ENCODE data around the gene TNFRSF19.

Gene TNFRSF19

GRCh38 chr13:23551213-23552008 lies 18.8 kb upstream of the TNFRSF19 start:
- DNase-seq, result no peak
- TF ChIP-seq EZH2phosphoT487 (IDR thresholded peaks at IDR 0.05; ENCODE audit: low read length) (no peak), EZH2 (optimal IDR thresholded peaks at IDR 0.05; ENCODE audit: low read depth, low read length) (no peak)
- TF ChIP-seq, protein P1, sequence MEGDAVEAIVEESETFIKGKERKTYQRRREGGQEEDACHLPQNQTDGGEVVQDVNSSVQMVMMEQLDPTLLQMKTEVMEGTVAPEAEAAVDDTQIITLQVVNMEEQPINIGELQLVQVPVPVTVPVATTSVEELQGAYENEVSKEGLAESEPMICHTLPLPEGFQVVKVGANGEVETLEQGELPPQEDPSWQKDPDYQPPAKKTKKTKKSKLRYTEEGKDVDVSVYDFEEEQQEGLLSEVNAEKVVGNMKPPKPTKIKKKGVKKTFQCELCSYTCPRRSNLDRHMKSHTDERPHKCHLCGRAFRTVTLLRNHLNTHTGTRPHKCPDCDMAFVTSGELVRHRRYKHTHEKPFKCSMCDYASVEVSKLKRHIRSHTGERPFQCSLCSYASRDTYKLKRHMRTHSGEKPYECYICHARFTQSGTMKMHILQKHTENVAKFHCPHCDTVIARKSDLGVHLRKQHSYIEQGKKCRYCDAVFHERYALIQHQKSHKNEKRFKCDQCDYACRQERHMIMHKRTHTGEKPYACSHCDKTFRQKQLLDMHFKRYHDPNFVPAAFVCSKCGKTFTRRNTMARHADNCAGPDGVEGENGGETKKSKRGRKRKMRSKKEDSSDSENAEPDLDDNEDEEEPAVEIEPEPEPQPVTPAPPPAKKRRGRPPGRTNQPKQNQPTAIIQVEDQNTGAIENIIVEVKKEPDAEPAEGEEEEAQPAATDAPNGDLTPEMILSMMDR (IDR thresholded peaks at IDR 0.05; ENCODE audit: low read length), result no peak
- no peak overlapping the region for H3K4me2 ChIP-seq (ENCODE audit: low read depth, low read length)

GRCh38 chr13:23552171-23552570 lies 18.0 kb upstream of the TNFRSF19 start:
- TF ChIP-seq EZH2phosphoT487 (IDR thresholded peaks at IDR 0.05; ENCODE audit: low read length), result no peak
- TF ChIP-seq, protein P1 (IDR thresholded peaks at IDR 0.05; ENCODE audit: low read length), result no peak
- no peak for TF ChIP-seq EZH2 (optimal IDR thresholded peaks at IDR 0.05; ENCODE audit: low read depth, low read length)
- Histone ChIP-seq H3K79me2 (ENCODE audit: low read length) (no peaks in the 10 kb centered on the region), H3K4me3 (ENCODE audit: low read length) (no peak overlapping the region), H3K9ac (ENCODE audit: low read length) (no peak overlapping the region), H4K20me1 (ENCODE audit: insufficient read depth, low read length) (no peaks in the 10 kb centered on the region), H3F3A (ENCODE audit: insufficient read depth, low read length) (no peaks in the 10 kb centered on the region), H3K27me3 (replicated peaks; ENCODE audit: insufficient read depth, low read length) (no peaks in the 10 kb centered on the region), H3K9me3 (replicated peaks; ENCODE audit: insufficient read depth, low read length) (no peaks in the 10 kb centered on the region), H3K4me1 (ENCODE audit: low read length) (no peaks in the 10 kb centered on the region), H3K36me3 (replicated peaks; ENCODE audit: insufficient read depth, low read length) (no peaks in the 10 kb centered on the region), H2AFZ (ENCODE audit: low read length) (no peak overlapping the region), H3K9me2 (replicated peaks; ENCODE audit: insufficient read depth, low read length) (no peaks in the 10 kb centered on the region), H3K4me2 (ENCODE audit: low read depth, low read length) (no peak overlapping the region), H3K27ac (ENCODE audit: low read length) (no peak overlapping the region)
- DNase-seq, result no peak

More at GRCh38 chr13:23551213-23552008, 18.8 kb upstream of the TNFRSF19 start:
- no peak overlapping the region for H3K4me3 ChIP-seq (ENCODE audit: low read length)
- H3K79me2 ChIP-seq (ENCODE audit: low read length), result no peaks in the 10 kb centered on the region
- no peaks in the 10 kb centered on the region for H4K20me1 ChIP-seq (ENCODE audit: insufficient read depth, low read length)
- H3K9ac ChIP-seq (ENCODE audit: low read length), result no peak overlapping the region
- H3K4me1 ChIP-seq (ENCODE audit: low read length), result no peaks in the 10 kb centered on the region
- H3K9me2 ChIP-seq (replicated peaks; ENCODE audit: insufficient read depth, low read length), result no peaks in the 10 kb centered on the region
- no peak overlapping the region for H3K27ac ChIP-seq (ENCODE audit: low read length)
- H3F3A ChIP-seq (ENCODE audit: insufficient read depth, low read length), result no peaks in the 10 kb centered on the region
- no peaks in the 10 kb centered on the region for H3K27me3 ChIP-seq (replicated peaks; ENCODE audit: insufficient read depth, low read length)
- H3K36me3 ChIP-seq (replicated peaks; ENCODE audit: insufficient read depth, low read length), result no peaks in the 10 kb centered on the region
- no peak overlapping the region for H2AFZ ChIP-seq (ENCODE audit: low read length)
- no peaks in the 10 kb centered on the region for H3K9me3 ChIP-seq (replicated peaks; ENCODE audit: insufficient read depth, low read length)

DNA sequence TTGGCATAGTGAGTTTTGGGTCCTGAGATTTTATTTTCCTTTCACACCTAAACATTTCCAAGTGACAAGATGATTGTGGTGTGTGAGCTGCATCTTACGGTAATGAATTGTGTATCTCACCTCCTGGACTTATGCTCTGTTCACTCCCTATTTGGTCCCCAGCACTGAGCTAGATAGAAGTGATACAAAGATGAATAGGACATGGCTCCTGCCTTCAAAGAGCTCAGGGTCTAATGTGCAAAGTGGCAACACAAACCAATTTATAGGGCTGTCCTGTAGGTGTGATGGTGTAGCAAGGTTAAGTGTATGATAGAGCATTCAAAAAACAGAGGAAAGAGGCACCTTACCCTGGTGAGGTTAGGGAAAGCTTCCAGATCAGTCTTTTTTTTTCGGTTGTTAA lies 17.6 kb upstream of the TNFRSF19 start:
- no peaks in the 10 kb centered on the region for H3K36me3 ChIP-seq (replicated peaks; ENCODE audit: insufficient read depth, low read length)
- no peaks in the 10 kb centered on the region for H3K9me3 ChIP-seq (replicated peaks; ENCODE audit: insufficient read depth, low read length)
- no peaks in the 10 kb centered on the region for H3K79me2 ChIP-seq (ENCODE audit: low read length)
- H3K9ac ChIP-seq (ENCODE audit: low read length), result no peak overlapping the region
- DNase-seq, result no peak
- no peaks in the 10 kb centered on the region for H3K27me3 ChIP-seq (replicated peaks; ENCODE audit: insufficient read depth, low read length)
- H2AFZ ChIP-seq (ENCODE audit: low read length), result no peak overlapping the region
- H4K20me1 ChIP-seq (ENCODE audit: insufficient read depth, low read length), result no peaks in the 10 kb centered on the region
- H3K27ac ChIP-seq (ENCODE audit: low read length), result no peak overlapping the region
- H3K4me3 ChIP-seq (ENCODE audit: low read length), result no peak overlapping the region
- H3K4me2 ChIP-seq (ENCODE audit: low read depth, low read length), result no peak overlapping the region
- no peaks in the 10 kb centered on the region for H3K9me2 ChIP-seq (replicated peaks; ENCODE audit: insufficient read depth, low read length)
- TF ChIP-seq EZH2phosphoT487 (IDR thresholded peaks at IDR 0.05; ENCODE audit: low read length) (no peak), EZH2 (optimal IDR thresholded peaks at IDR 0.05; ENCODE audit: low read depth, low read length) (no peak)
- TF ChIP-seq, protein P1 (IDR thresholded peaks at IDR 0.05; ENCODE audit: low read length), result no peak
- H3F3A ChIP-seq (ENCODE audit: insufficient read depth, low read length), result no peaks in the 10 kb centered on the region
- H3K4me1 ChIP-seq (ENCODE audit: low read length), result no peaks in the 10 kb centered on the region

Measured in MM.1S (cell line).